ENCODE results near the gene MAJIN. TPM values are rescaled to one million over a fixed set of nuclear protein-coding genes. Genes with fewer than 3 reads are reported as not detected.

Gene MAJIN
- total and polyA plus RNA-seq, 9 of the 15 experiments (the other 6 are each of a cell fraction or from before 2014, with no cell fraction given) = 0.17 to 0.83 (median 0.24) TPM; not detected in 2

GRCh38 chr11:64947208-64947814 is 24.6 kb downstream of the MAJIN start (continued):
- TF ChIP-seq CHD7 (IDR thresholded peaks at IDR 0.05; ENCODE audit: low read depth, low read length) (no peak), UBTF (IDR thresholded peaks at IDR 0.05; ENCODE audit: borderline replicate concordance in 1 of 2, low read depth in 2 of 2, low read length in 2 of 2) (peak; percentile 58 to 90; a peak in 3 of 4 replicates), MAFF (IDR thresholded peaks at IDR 0.05; ENCODE audit: low read length) (no peak), NBN (IDR thresholded peaks at IDR 0.05; ENCODE audit: low read depth) (0 out of 2 replicates have a peak, but pooled peaks have one; percentile 33), SIRT6 (IDR thresholded peaks at IDR 0.05; ENCODE audit: low read depth, low read length) (no peak), MAFK (IDR thresholded peaks at IDR 0.05; ENCODE audit: low read length) (no peak), SOX6 (IDR thresholded peaks at IDR 0.05) (no peak), FUS (optimal IDR thresholded peaks at IDR 0.05; ENCODE audit: low read depth, low read length) (no peak), MCM7 (IDR thresholded peaks at IDR 0.05) (no peak), HNRNPUL1 (IDR thresholded peaks at IDR 0.05; ENCODE audit: low read length) (no peak), RAD21 (CRISPR knock-in tag; conservative IDR thresholded peaks at IDR 0.05 in 1 of 2, IDR thresholded peaks at IDR 0.05 in 1 of 2) (peak in 1 of 2 experiments; percentile 42; a peak in 2 of 4 replicates), ZBTB1 (CRISPR knock-in tag; IDR thresholded peaks at IDR 0.05; ENCODE audit: borderline replicate concordance, low read depth) (no peak), NFYB (IDR thresholded peaks at IDR 0.05; ENCODE audit: extremely low read depth, insufficient read length) (no peak)

Data from K562 (cell line).